H1 (cell line): ENCODE data around the gene CC2D2A. TPM values are rescaled to one million over a fixed set of nuclear protein-coding genes. Genes with fewer than 3 reads are reported as not detected.

Experiments
- CTCF ChIA-PET: fragments of 300-600 bp; sonication (Branson Sonifier 250); formaldehyde crosslinking; loops from one replicate; lab custom pipeline; 2021; ENCODE audit not compliant: partially characterized antibody; lab: Charles Lee
- POLR2A ChIA-PET: fragments of 300-600 bp; sonication (Branson Sonifier 250); formaldehyde crosslinking; loops from one replicate; lab custom pipeline; 2021; ENCODE audit warnings: inconsistent platforms; ENCODE audit not compliant: partially characterized antibody; lab: Charles Lee
- DNase-seq, 2 experiments: peaks; one replicate each; pipeline versions ENCODE4 v3.0.0 to v3.0.0-alpha.2; 2010 to 2022; ENCODE audit warnings: low spot score in 2 of 2, low read depth in 1 of 2, mixed read lengths in 1 of 2
- FAIRE-seq: peaks from 2 replicates; lab custom pipeline; 2011; peaks lifted over from hg19 to GRCh38; lab: Jason Lieb, UNC
- H2AFZ ChIP-seq: 2 replicates; pipeline ENCODE4 v1.8.1; 2012; ENCODE audit warnings: low read length, inconsistent platforms
- H2AK5ac ChIP-seq: 2 replicates; pipeline ENCODE4 v1.6.1; 2013; ENCODE audit warnings: low read depth, low read length
- H2BK120ac ChIP-seq: replicated peaks from 2 replicates; pipeline ENCODE3; 2013; ENCODE audit warnings: low read depth, low read length, inconsistent platforms
- H2BK12ac ChIP-seq: 2 replicates; pipeline ENCODE4 v1.6.1; 2013; ENCODE audit warnings: low read depth, low read length
- H2BK15ac ChIP-seq: 2 replicates; pipeline ENCODE4 v1.6.1; 2013; ENCODE audit warnings: low read length
- H2BK20ac ChIP-seq: 2 replicates; pipeline ENCODE4 v1.6.1; 2013; ENCODE audit warnings: low read length
- H2BK5ac ChIP-seq: 2 replicates; pipeline ENCODE4 v1.6.1; 2013; ENCODE audit warnings: low read depth, low read length
- H3K14ac ChIP-seq: 2 replicates; pipeline ENCODE4 v1.6.1; 2013; ENCODE audit warnings: inconsistent platforms; ENCODE audit not compliant: insufficient read length
- H3K18ac ChIP-seq: 2 replicates; pipeline ENCODE4 v1.6.1; 2013; ENCODE audit warnings: low read length; ENCODE audit errors: extremely low read depth
- H3K23ac ChIP-seq: 2 replicates; pipeline ENCODE4 v1.6.1; 2013; ENCODE audit warnings: inconsistent platforms; ENCODE audit not compliant: insufficient read length
- H3K23me2 ChIP-seq: 2 replicates; pipeline ENCODE4 v1.6.1; 2013; ENCODE audit warnings: low read depth, low read length
- H3K27ac ChIP-seq: 2 replicates; pipeline ENCODE4 v1.6.1; 2011; ENCODE audit warnings: low read depth, low read length, inconsistent platforms
- H3K27me3 ChIP-seq, 4 experiments: replicated peaks in 1 of 4; 1 replicate in 1 of 4; 2 replicates in 3 of 4; pipeline versions ENCODE4 v1.6.1 to v1.8.1; 2011 to 2013; ENCODE audit warnings: low read length in 3 of 4, mild to moderate bottlenecking in 3 of 4, inconsistent platforms in 2 of 4, mixed read lengths in 2 of 4, moderate library complexity in 1 of 4; ENCODE audit not compliant: control insufficient read depth in 3 of 4, insufficient read depth in 3 of 4; ENCODE audit errors: extremely low read depth in 1 of 4
- H3K36me3 ChIP-seq, 4 experiments: 2 replicates each; pipeline versions ENCODE4 v1.6.1 to v1.8.1; 2011 to 2013; ENCODE audit warnings: mild to moderate bottlenecking in 4 of 4, low read length in 3 of 4, moderate library complexity in 2 of 4, control low read depth in 1 of 4, inconsistent platforms in 1 of 4; ENCODE audit not compliant: insufficient read depth in 4 of 4, control insufficient read depth in 2 of 4
- H3K4ac ChIP-seq: replicated peaks from 2 replicates; pipeline ENCODE3; 2013; ENCODE audit warnings: low read length, low read depth, mixed read lengths, inconsistent platforms; ENCODE audit not compliant: insufficient read length
- H3K4me1 ChIP-seq, 4 experiments: replicated peaks in 1 of 4; 1 replicate in 1 of 4; 2 replicates in 3 of 4; pipeline versions ENCODE4 v1.6.1 to v1.8.1; 2011 to 2013; ENCODE audit warnings: low read length in 3 of 4, inconsistent platforms in 2 of 4, mixed read lengths in 1 of 4; ENCODE audit not compliant: insufficient read depth in 4 of 4, control insufficient read depth in 3 of 4
- H3K4me2 ChIP-seq, 2 experiments: 2 replicates each; pipeline versions ENCODE4 v1.6.1 to v1.8.1; 2011 to 2013; ENCODE audit warnings: low read depth in 2 of 2, low read length in 2 of 2, control low read depth in 1 of 2, inconsistent platforms in 1 of 2, mild to moderate bottlenecking in 1 of 2; ENCODE audit not compliant: insufficient read depth in 1 of 2
- H3K4me3 ChIP-seq, 4 experiments: fragments of 200-600, 300-600 bp in 1 of 4; sonication (generic), shearing (Covaris generic), sonication (Bioruptor Twin) in 1 of 4; 2 replicates each; pipeline versions ENCODE4 v1.5.1 to v1.8.1; 2011 to 2016; ENCODE audit warnings: low read length in 4 of 4, low read depth in 3 of 4, control low read depth in 2 of 4, inconsistent platforms in 2 of 4, mild to moderate bottlenecking in 2 of 4, mixed read lengths in 1 of 4, moderate library complexity in 1 of 4; ENCODE audit not compliant: insufficient read depth in 2 of 4; ENCODE audit errors: extremely low read depth in 1 of 4
- H3K56ac ChIP-seq: replicated peaks from 2 replicates; pipeline ENCODE3; 2013; ENCODE audit warnings: low read depth, mild to moderate bottlenecking, mixed read lengths, low read length, inconsistent platforms; ENCODE audit not compliant: insufficient read length
- H3K79me1 ChIP-seq: 2 replicates; pipeline ENCODE4 v1.6.1; 2013; ENCODE audit warnings: low read depth, low read length, control low read depth
- H3K79me2 ChIP-seq, 2 experiments: 2 replicates each; pipeline versions ENCODE4 v1.6.1 to v1.8.1; 2012 to 2013; ENCODE audit warnings: low read length in 2 of 2, mild to moderate bottlenecking in 2 of 2, inconsistent platforms in 1 of 2; ENCODE audit not compliant: insufficient read depth in 2 of 2, control insufficient read depth in 1 of 2
- H3K9ac ChIP-seq, 4 experiments: replicated peaks in 1 of 4; 1 replicate in 1 of 4; 2 replicates in 3 of 4; pipeline versions ENCODE4 v1.6.1 to v1.8.1; 2011 to 2013; ENCODE audit warnings: low read depth in 3 of 4, low read length in 3 of 4, control low read depth in 2 of 4, mild to moderate bottlenecking in 2 of 4, moderate library complexity in 2 of 4, inconsistent platforms in 1 of 4; ENCODE audit errors: extremely low read depth in 1 of 4
- H3K9me3 ChIP-seq, 2 experiments: 2 replicates each; pipeline versions ENCODE4 v1.6.1 to v1.8.1; 2012 to 2013; ENCODE audit warnings: mild to moderate bottlenecking in 2 of 2, moderate library complexity in 2 of 2, control low read depth in 1 of 2, inconsistent platforms in 1 of 2, low read depth in 1 of 2, low read length in 1 of 2, mixed read lengths in 1 of 2; ENCODE audit not compliant: insufficient read depth in 2 of 2
- H4K20me1 ChIP-seq, 2 experiments: replicated peaks in 1 of 2; 2 replicates each; pipeline versions ENCODE3 to v1.8.1; 2011 to 2013; ENCODE audit warnings: inconsistent platforms in 2 of 2, low read length in 2 of 2, mild to moderate bottlenecking in 1 of 2; ENCODE audit not compliant: insufficient read depth in 2 of 2, control insufficient read depth in 1 of 2
- H4K5ac ChIP-seq: 2 replicates; pipeline ENCODE4 v1.6.1; 2013; ENCODE audit warnings: low read length, low read depth, mixed read lengths, inconsistent platforms; ENCODE audit not compliant: insufficient read length
- H4K8ac ChIP-seq: 2 replicates; pipeline ENCODE4 v1.8.0; 2013; ENCODE audit warnings: mild to moderate bottlenecking, moderate library complexity, low read length, inconsistent platforms; ENCODE audit not compliant: insufficient read depth; ENCODE audit errors: extremely low read depth
- H4K91ac ChIP-seq: replicated peaks from 2 replicates; pipeline ENCODE3; 2013; ENCODE audit warnings: low read length, mixed read lengths, inconsistent platforms; ENCODE audit not compliant: insufficient read length
- CREB1 ChIP-seq: IDR thresholded peaks from 2 replicates; pipeline ENCODE4 v1.6.1; 2012; ENCODE audit warnings: inconsistent platforms
- HDAC2 ChIP-seq, 2 experiments: fragments of 300-600 bp in 1 of 2; sonication (generic) in 1 of 2; IDR thresholded peaks; 2 replicates each; pipeline ENCODE4 v1.6.1; 2011 to 2012; ENCODE audit warnings: low read depth in 2 of 2, low read length in 2 of 2, mild to moderate bottlenecking in 2 of 2, moderate library complexity in 2 of 2, borderline replicate concordance in 1 of 2, inconsistent platforms in 1 of 2
- JUND ChIP-seq: IDR thresholded peaks from 2 replicates; pipeline ENCODE4 v1.6.1; 2011; ENCODE audit warnings: mild to moderate bottlenecking, improper control_type of control experiment, low read length
- NANOG ChIP-seq: IDR thresholded peaks from 2 replicates; pipeline ENCODE4 v1.6.1; 2011; ENCODE audit warnings: low read length, low read depth, mild to moderate bottlenecking, inconsistent platforms; ENCODE audit not compliant: insufficient read depth, poor library complexity, severe bottlenecking
- POLR2AphosphoS5 ChIP-seq: IDR thresholded peaks from 2 replicates; pipeline ENCODE4 v1.6.1; 2011; ENCODE audit warnings: low read depth, low read length
- RAD21 ChIP-seq, 2 experiments: IDR thresholded peaks in 1 of 2; conservative IDR thresholded peaks in 1 of 2; 2 replicates each; pipeline ENCODE4 v1.6.1; 2011; ENCODE audit warnings: low read depth in 2 of 2, low read length in 2 of 2, improper control_type of control experiment in 1 of 2, inconsistent platforms in 1 of 2, mild to moderate bottlenecking in 1 of 2, moderate library complexity in 1 of 2
- SIRT6 ChIP-seq: IDR thresholded peaks from one replicate; pipeline ENCODE4 v1.7.1; 2012; ENCODE audit warnings: low read length, inconsistent platforms
- ZNF274 ChIP-seq: IDR thresholded peaks from 2 replicates; pipeline ENCODE4 v1.7.0; 2012; ENCODE audit warnings: low read length, borderline replicate concordance; ENCODE audit errors: extremely low read depth
- WGBS, 2 experiments: shearing (Covaris generic) in 1 of 2; methylation state at CpG; one replicate each; pipeline versions ENCODE4 v1.1.6 to v1.1.7; 2013 to 2015; ENCODE audit warnings: low lambda C conversion rate in 2 of 2, mixed read lengths in 2 of 2, inconsistent platforms in 1 of 2, low coverage in 1 of 2, missing lambda C conversion rate in 1 of 2; ENCODE audit not compliant: insufficient replicate concordance in 2 of 2, insufficient coverage in 1 of 2, insufficient read length in 1 of 2; ENCODE audit errors: extremely low coverage in 1 of 2, missing lambda C conversion rate in 1 of 2; 5-methylcytosine and 5-hydroxymethylcytosine counted together
- polyA plus RNA-seq, 7 experiments: library from polyadenylated mRNA; depleted of rRNA in 3 of 7; stranded (reverse) in 5 of 7; unstranded in 2 of 7; fragments of >200 nt in 5 of 7; fragments of 200-250 nt in 2 of 7; gene quantifications; 1 replicate in 5 of 7; 2 replicates in 1 of 7; 4 replicates in 1 of 7; pipeline versions ENCODE4 v1.2.1 to v1.2.3, GENCODE V29; 2011 to 2013; ENCODE audit warnings: missing spikeins in 2 of 7, mixed read lengths in 2 of 7
- total RNA-seq: library from RNA; stranded (reverse); fragmentation: NEBNext Ultra II Directional; extraction: Animal tissue kit (Norgen Biotek cat#: 25700); gene quantifications from 2 replicates; pipeline ENCODE4 v1.2.1, GENCODE V29; 2021

CC2D2A gene
- total and polyA plus RNA-seq, 2 of the 8 experiments (the other 6 are each of a cell fraction or from before 2014, with no cell fraction given): 11.0 to 12.2 TPM

- H2AFZ ChIP-seq: no peak overlapping the region
- ChIA-PET POLR2A (interaction anchor here (0.9 kb wide), 1 partner anchor 50 kb away, joined by 3 read pairs; no protein-coding TSS in a partner anchor), CTCF (no interaction called here)
- H3K79me1 ChIP-seq: no peaks in the 10 kb centered on the region
- H2BK12ac ChIP-seq: no peak overlapping the region
- H3K79me2 ChIP-seq: no peaks in the 10 kb centered on the region
- no peak overlapping the region for H3K56ac ChIP-seq
- no peak overlapping the region for H3K18ac ChIP-seq
- H3K23me2 ChIP-seq: no peaks in the 10 kb centered on the region
- no peak overlapping the region for H2BK15ac ChIP-seq
- FAIRE-seq (no peak), DNase-seq (no peak)
- TF ChIP-seq NANOG (no peak), SIRT6 (no peak), JUND (no peak), POLR2AphosphoS5 (no peak), RAD21 (IDR thresholded peaks at IDR 0.05 in 1 of 2, conservative IDR thresholded peaks at IDR 0.05 in 1 of 2; ENCODE audit: low read depth in 2 of 2, low read length in 2 of 2) (no peak), ZNF274 (no peak), CREB1 (no peak), HDAC2 (IDR thresholded peaks at IDR 0.05; ENCODE audit: borderline replicate concordance in 1 of 2, low read depth in 2 of 2, low read length in 2 of 2) (no peak)
- no peak overlapping the region for H3K14ac ChIP-seq
- no peaks in the 10 kb centered on the region for H3K4me1 ChIP-seq
- H3K36me3 ChIP-seq: no peaks in the 10 kb centered on the region
- no peak overlapping the region for H3K9ac ChIP-seq
- H3K27ac ChIP-seq: no peak overlapping the region
- H3K23ac ChIP-seq: no peak overlapping the region
- H3K4me2 ChIP-seq: no peak overlapping the region
- no peak overlapping the region for H3K4ac ChIP-seq
- H4K91ac ChIP-seq: no peak overlapping the region
- no peak overlapping the region for H2BK20ac ChIP-seq
- no peak overlapping the region for H2BK5ac ChIP-seq
- H3K4me3 ChIP-seq: no peak overlapping the region
- 90% methylated on average over 3 of the region's 3 CpGs; no CpG with 5 or more reads in 1 of the 2 experiments for WGBS, 2 experiments
- no peak overlapping the region for H2BK120ac ChIP-seq
- H2AK5ac ChIP-seq: no peak overlapping the region
- H4K5ac ChIP-seq: no peak overlapping the region
- H3K9me3 ChIP-seq: no peaks in the 10 kb centered on the region
- no peaks in the 10 kb centered on the region for H3K27me3 ChIP-seq
- no peak overlapping the region for H4K8ac ChIP-seq
- no peaks in the 10 kb centered on the region for H4K20me1 ChIP-seq
Observed at GRCh38 chr4:15550491-15550890, 80.8 kb downstream of the CC2D2A start.
